ENCODE data around the gene ACTL6B. TPM values are rescaled to one million over a fixed set of nuclear protein-coding genes. Genes with fewer than 3 reads are reported as not detected.

The ACTL6B gene
- total and polyA plus RNA-seq, 2 of the 13 experiments (the other 11 are each of a cell fraction or from before 2014, with no cell fraction given), result not detected

DNA sequence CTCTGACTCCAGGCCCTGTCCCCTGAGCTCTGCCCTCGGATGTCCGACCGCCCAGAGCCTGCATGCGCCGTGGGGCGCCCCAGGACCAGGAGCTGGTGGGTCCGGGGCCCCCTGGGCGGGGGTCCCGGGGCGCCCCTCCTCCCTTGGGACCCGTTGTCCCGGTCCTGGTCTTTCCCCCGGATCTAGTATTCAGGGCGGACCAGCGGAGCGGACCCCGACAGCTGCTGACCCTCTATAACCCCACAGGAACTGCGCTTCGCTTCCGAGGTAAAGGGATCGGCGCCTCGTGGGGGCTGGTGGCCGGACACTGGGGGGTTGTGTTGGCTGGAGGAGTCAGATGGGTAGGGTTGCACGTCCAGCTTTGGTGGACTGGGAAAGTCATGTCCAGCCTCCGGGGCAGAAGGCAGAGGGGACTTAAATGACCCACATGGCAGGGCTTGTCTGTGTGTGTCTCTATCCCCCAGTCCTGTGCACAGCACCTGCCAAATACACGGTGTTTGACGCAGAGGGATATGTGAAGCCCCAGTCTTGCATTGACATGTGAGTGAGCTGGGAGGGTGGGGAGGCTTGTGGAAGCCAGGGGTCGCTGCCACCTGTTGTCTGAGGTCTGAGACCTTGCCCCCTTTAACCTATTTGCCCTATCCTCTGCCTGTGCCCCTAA, 43.4 kb downstream of the ACTL6B start (continued):
- TF ChIP-seq ZBTB40 (IDR thresholded peaks at IDR 0.05) (no peak), ZBTB40 (CRISPR knock-in tag; IDR thresholded peaks at IDR 0.05) (no peak), CCDC6 (CRISPR knock-in tag; IDR thresholded peaks at IDR 0.05) (no peak), NR3C1 (CRISPR knock-in tag; IDR thresholded peaks at IDR 0.05) (no peak), HMGXB4 (CRISPR knock-in tag; IDR thresholded peaks at IDR 0.05; ENCODE audit: borderline replicate concordance in 1 of 2, low read depth in 1 of 2) (peak in 1 of 2 experiments; percentile 51; a peak in 2 of 4 replicates), ZNF766 (CRISPR knock-in tag; IDR thresholded peaks at IDR 0.05; ENCODE audit: borderline replicate concordance) (no peak), NFKBIZ (CRISPR knock-in tag; IDR thresholded peaks at IDR 0.05) (no peak), NR2F1 (CRISPR knock-in tag; IDR thresholded peaks at IDR 0.05) (0 out of 4 replicates have a peak, but pooled peaks of 1 of the 2 experiments have one; percentile 15), ZNF746 (CRISPR knock-in tag; IDR thresholded peaks at IDR 0.05) (no peak), THRA (CRISPR knock-in tag; IDR thresholded peaks at IDR 0.05; ENCODE audit: borderline replicate concordance) (no peak), ZNF253 (CRISPR knock-in tag; IDR thresholded peaks at IDR 0.05; ENCODE audit: borderline replicate concordance) (no peak), ZNF180 (CRISPR knock-in tag; IDR thresholded peaks at IDR 0.05; ENCODE audit: borderline replicate concordance, low read depth) (no peak), KAT7 (CRISPR knock-in tag; IDR thresholded peaks at IDR 0.05; ENCODE audit: borderline replicate concordance) (no peak), JARID2 (CRISPR knock-in tag; IDR thresholded peaks at IDR 0.05; ENCODE audit: insufficient replicate concordance) (no peak), ZNF225 (CRISPR knock-in tag; IDR thresholded peaks at IDR 0.05) (no peak), MAZ (IDR thresholded peaks at IDR 0.05; ENCODE audit: borderline replicate concordance, low read depth, low read length) (no peak), MAZ (CRISPR knock-in tag; IDR thresholded peaks at IDR 0.05; ENCODE audit: low read depth) (0 out of 2 replicates have a peak, but pooled peaks have one; percentile 26)
